GM19023 (cell line): ENCODE data around the gene WNT8A.

Experiments
- ATAC-seq: cut with Tn5 transposase; IDR thresholded peaks from one replicate; pipeline ENCODE4 v1.9.1; 2021; ENCODE audit warnings: mild to moderate bottlenecking, moderate library complexity; ENCODE audit not compliant: unreplicated experiment

The WNT8A gene

GRCh38 chr5:138138949-138139780 is 55.3 kb downstream of the WNT8A start, which contains the start of gene NME5:
NME5 (minus strand) TSS chr5:138139428; CDS start chr5:138138780, 648 bp downstream.
- ATAC-seq = no peak

- no peak for ATAC-seq
Observed at GRCh38 chr5:138139781-138140090, 55.9 kb downstream of the WNT8A start.

- no peak for ATAC-seq
Observed at GRCh38 chr5:138140268-138140667, 56.4 kb downstream of the WNT8A start.
